Measurements from ENCODE around the gene RFTN1.

GRCh38 chr3:16398648-16399047, 114.9 kb downstream of the RFTN1 start:
- TF ChIP-seq CTCF (IDR thresholded peaks at IDR 0.05) (no peak), POLR2AphosphoS5 (IDR thresholded peaks at IDR 0.05) (no peak)

All from sigmoid colon (tissue), 4 donors.